Naive thymus-derived CD8-positive, alpha-beta T cell (primary cell): ENCODE results near the gene CASP8AP2. TPM values are rescaled to one million over a fixed set of nuclear protein-coding genes. Genes with fewer than 3 reads are reported as not detected.
"Not testable (repeated sequence)": the region's sequence is repeated elsewhere in the genome, so short reads cannot be mapped to it uniquely, and the experiment has no call there.

Experiments used
- ATAC-seq, 2 donors: fragments of 150-1000 bp; cut with Tn5 transposase in 1 of 2; sonication (Bioruptor Pico), chemical (Tn5 transposase) in 1 of 2; 1 replicate in 1 of 2; 2 replicates in 1 of 2; pipeline ENCODE4 v1.10.0; 2021; ENCODE audit warnings: mild to moderate bottlenecking in 2 of 2, moderate library complexity in 2 of 2
- POLR2A ChIA-PET: fragments of 350-600 bp; sonication (Branson Sonifier 250); formaldehyde crosslinking; loops from one replicate; lab custom pipeline; 2021; ENCODE audit warnings: antibody characterized with exemption; lab: Charles Lee
- DNase-seq, 10 donors: peaks; one replicate each; pipeline versions ENCODE4 v3.0.0 to v3.0.0-alpha.2; 2020 to 2022
- H3K27ac Mint-ChIP-seq, 10 donors: one replicate each; pipeline ENCODE4 v1.8.0; 2020 to 2022; ENCODE audit warnings: mild to moderate bottlenecking in 10 of 10, mixed read lengths in 10 of 10, moderate library complexity in 4 of 10, inconsistent platforms in 1 of 10
- H3K27me3 Mint-ChIP-seq, 5 donors: one replicate each; pipeline ENCODE4 v1.8.0; 2021 to 2022; ENCODE audit warnings: mixed read lengths in 5 of 5
- H3K36me3 Mint-ChIP-seq, 3 donors: one replicate each; pipeline ENCODE4 v1.8.0; 2020 to 2022; ENCODE audit warnings: mixed read lengths in 3 of 3, mild to moderate bottlenecking in 2 of 3, inconsistent platforms in 1 of 3
- H3K4me1 Mint-ChIP-seq, 4 donors: one replicate each; pipeline ENCODE4 v1.8.0; 2021 to 2022; ENCODE audit warnings: mixed read lengths in 4 of 4
- H3K4me3 Mint-ChIP-seq, 10 donors: one replicate each; pipeline ENCODE4 v1.8.0; 2020 to 2022; ENCODE audit warnings: mild to moderate bottlenecking in 10 of 10, mixed read lengths in 10 of 10, moderate library complexity in 6 of 10, inconsistent platforms in 1 of 10
- H3K9me3 Mint-ChIP-seq, 9 donors: one replicate each; pipeline ENCODE4 v1.8.0; 2020 to 2022; ENCODE audit warnings: mixed read lengths in 9 of 9, mild to moderate bottlenecking in 3 of 9, inconsistent platforms in 1 of 9, moderate library complexity in 1 of 9
- polyA plus RNA-seq, 3 donors: library from polyadenylated mRNA; unstranded; fragments of 300-500 nt; fragmentation: Illumina TruSeq; gene quantifications; one replicate each; pipeline ENCODE4 v1.2.3, GENCODE V29; 2021
- total RNA-seq, 8 experiments: library from RNA in 2 of 8; stranded (reverse) in 2 of 8; gene quantifications; one replicate each; pipeline ENCODE4 v1.2.3 and lab custom pipeline; 2021 to 2026

The CASP8AP2 gene
- total and polyA plus RNA-seq, 5 experiments from 2014 or later = 37.7 to 54.4 (median 47.0) TPM

GRCh38 chr6:89794324-89794723 lies 35.4 kb upstream of the CASP8AP2 start:
- Mint-ChIP-seq H3K27me3 (no peaks in the 10 kb centered on the region), H3K4me1 (peaks cover 23 to 29% (median 27%) of the 10 kb centered on the region in 4 donors), H3K27ac (peak overlapping the region; percentile 24 to 83 (median 60)), H3K36me3 (peaks cover 4 to 70% (median 17%) of the 10 kb centered on the region in 3 donors), H3K4me3 (peak overlapping the region; percentile 16 to 85 (median 77)), H3K9me3 (no peaks in the 10 kb centered on the region)
- DNase-seq = peak in 3 of 10 donors; percentile 30 to 63 (median 52)
- POLR2A ChIA-PET = interaction anchor here (0.6 to 1.5 kb wide), 2 partner anchors 10 to 33 kb away, joined by 3 to 11 read pairs; no protein-coding TSS in a partner anchor
- ATAC-seq = peak; percentile 69 to 77

DNA sequence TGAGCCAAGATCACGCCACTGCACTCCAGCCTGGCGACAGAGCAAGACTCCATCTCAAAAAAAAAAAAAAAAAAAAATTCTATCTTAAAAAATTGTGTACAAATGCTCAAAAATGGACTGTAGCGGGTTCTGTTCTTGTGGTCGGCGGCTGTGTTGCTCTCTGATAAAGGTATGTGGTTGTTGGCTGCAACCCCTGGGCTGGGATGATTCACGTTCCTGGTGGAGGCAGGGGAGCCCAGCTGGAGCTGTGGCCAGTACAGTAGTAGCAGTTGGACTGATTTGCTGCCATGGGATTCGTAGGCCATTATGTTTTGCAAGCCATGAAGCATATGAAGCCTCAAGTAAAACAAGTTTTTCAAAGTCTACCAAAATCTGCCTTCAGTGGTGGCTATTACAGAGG lies 32.4 kb upstream of the CASP8AP2 start:
- POLR2A ChIA-PET = no interaction called here
- Mint-ChIP-seq H3K9me3 (no peaks in the 10 kb centered on the region), H3K4me3 (no peak overlapping the region), H3K36me3 (peaks cover 4 to 75% (median 13%) of the 10 kb centered on the region in 3 donors), H3K27ac (no peak overlapping the region), H3K4me1 (peaks cover 26 to 36% (median 30%) of the 10 kb centered on the region in 4 donors), H3K27me3 (no peaks in the 10 kb centered on the region)
- ATAC-seq (no peak), DNase-seq (no peak)

- POLR2A ChIA-PET = no interaction called here
- Mint-ChIP-seq H3K4me1 (peaks cover 15 to 22% (median 17%) of the 10 kb centered on the region in 4 donors), H3K4me3 (no peak overlapping the region), H3K27me3 (no peaks in the 10 kb centered on the region), H3K36me3 (peaks cover 0 to 67% (median 7%) of the 10 kb centered on the region in 3 donors), H3K27ac (peak overlapping the region in 2 of 10 donors; percentile 26 to 30), H3K9me3 (no peaks in the 10 kb centered on the region)
- ATAC-seq = no peak
- no peak for DNase-seq
Observed at GRCh38 chr6:89799096-89799495, 30.6 kb upstream of the CASP8AP2 start.

DNA sequence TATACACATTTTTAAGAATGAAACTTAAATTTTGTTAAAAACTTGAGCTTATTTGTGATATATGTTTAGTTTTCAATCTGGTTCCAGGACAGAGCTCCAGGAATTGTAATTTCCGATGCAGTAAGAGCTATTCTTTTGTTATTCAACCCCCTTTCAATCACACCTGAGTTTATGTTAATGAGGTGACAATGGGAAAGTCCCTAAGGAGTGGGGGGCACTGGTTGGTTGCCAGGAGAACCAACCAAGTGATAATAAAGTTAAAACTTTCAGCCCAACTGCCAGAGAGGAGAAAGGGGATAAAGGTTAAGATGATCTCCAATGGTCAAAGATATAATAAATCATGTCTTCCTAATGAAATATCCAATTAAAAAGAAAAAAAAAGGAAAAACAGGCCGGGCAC lies 29.9 kb upstream of the CASP8AP2 start:
- H3K4me3 Mint-ChIP-seq = no peak overlapping the region
- H3K27ac Mint-ChIP-seq = peak overlapping the region in 4 of 10 donors; percentile 22 to 48 (median 26)
- H3K9me3 Mint-ChIP-seq = no peaks in the 10 kb centered on the region
- H3K4me1 Mint-ChIP-seq = peaks cover 10 to 16% (median 13%) of the 10 kb centered on the region in 4 donors
- DNase-seq = no peak
- POLR2A ChIA-PET = no interaction called here
- peaks cover 0 to 65% (median 6%) of the 10 kb centered on the region in 3 donors for H3K36me3 Mint-ChIP-seq
- no peak for ATAC-seq
- H3K27me3 Mint-ChIP-seq = no peaks in the 10 kb centered on the region

DNA sequence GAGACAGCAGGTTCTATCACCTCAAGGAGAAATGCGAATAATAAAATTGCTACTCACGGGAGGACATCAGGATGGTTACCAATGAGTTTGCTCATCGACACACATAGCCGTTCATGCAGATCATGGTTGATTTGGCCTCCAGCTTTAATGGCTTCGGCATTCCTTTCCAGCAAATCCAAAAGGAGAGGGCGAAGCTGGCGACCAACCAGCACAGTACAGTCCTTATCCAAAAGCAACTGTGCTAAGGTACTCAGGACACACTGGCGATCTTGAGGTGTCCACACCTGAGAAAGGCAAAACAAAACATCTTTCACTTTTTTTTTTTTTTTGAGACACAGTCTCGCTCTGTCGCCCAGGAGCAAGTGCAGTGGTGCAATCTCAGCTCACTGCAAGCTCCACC lies 26.4 kb upstream of the CASP8AP2 start:
- H3K4me3 Mint-ChIP-seq = no peak overlapping the region
- ATAC-seq (no peak), DNase-seq (no peak)
- H3K27ac Mint-ChIP-seq = peak overlapping the region in 2 of 10 donors; percentile 33 to 49
- peaks cover 0 to 45% (median 6%) of the 10 kb centered on the region in 3 donors for H3K36me3 Mint-ChIP-seq
- peaks cover 11 to 28% (median 18%) of the 10 kb centered on the region in 4 donors for H3K4me1 Mint-ChIP-seq
- POLR2A ChIA-PET = interaction anchor here (0.8 kb wide), 1 partner anchor 32 kb away, joined by 3 read pairs; no protein-coding TSS in a partner anchor
- no peaks in the 10 kb centered on the region for H3K9me3 Mint-ChIP-seq
- H3K27me3 Mint-ChIP-seq = no peaks in the 10 kb centered on the region

GRCh38 chr6:89805814-89806371 lies 23.8 kb upstream of the CASP8AP2 start:
- DNase-seq (no peak), ATAC-seq (no peak)
- no peak overlapping the region for H3K4me3 Mint-ChIP-seq
- H3K36me3 Mint-ChIP-seq = peaks cover 0 to 26% (median 4%) of the 10 kb centered on the region in 3 donors
- H3K27ac Mint-ChIP-seq = peak overlapping the region in 5 of 10 donors; percentile 26 to 73 (median 63)
- POLR2A ChIA-PET = no interaction called here
- H3K4me1 Mint-ChIP-seq = peaks cover 9 to 35% (median 28%) of the 10 kb centered on the region in 4 donors
- no peaks in the 10 kb centered on the region for H3K27me3 Mint-ChIP-seq
- H3K9me3 Mint-ChIP-seq = no peaks in the 10 kb centered on the region

DNA sequence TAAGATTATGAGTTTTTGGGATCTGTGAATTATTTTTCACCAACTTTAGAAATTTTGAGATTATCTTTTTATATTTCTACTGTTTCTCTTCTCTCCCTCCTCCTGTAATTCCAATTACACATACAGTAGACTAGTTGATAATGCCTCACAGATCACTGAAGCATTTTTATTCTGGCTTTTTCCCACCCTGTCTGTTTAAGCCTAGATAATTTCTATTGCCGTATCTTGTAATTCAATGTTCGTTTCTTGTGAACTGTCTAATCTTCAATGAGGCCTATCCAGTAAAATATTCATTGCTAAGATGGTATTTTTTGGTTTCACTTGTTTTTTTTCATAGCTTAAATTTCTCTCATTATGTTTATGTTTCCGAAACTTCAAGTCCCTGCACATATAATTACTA lies 22.1 kb upstream of the CASP8AP2 start:
- ATAC-seq (no peak), DNase-seq (no peak)
- H3K27me3 Mint-ChIP-seq = no peaks in the 10 kb centered on the region
- H3K4me3 Mint-ChIP-seq = no peak overlapping the region
- peak overlapping the region in 6 of 10 donors; percentile 6 to 76 (median 36) for H3K27ac Mint-ChIP-seq
- no peaks in the 10 kb centered on the region for H3K9me3 Mint-ChIP-seq
- H3K4me1 Mint-ChIP-seq = peaks cover 9 to 41% (median 29%) of the 10 kb centered on the region in 4 donors
- POLR2A ChIA-PET = no interaction called here
- H3K36me3 Mint-ChIP-seq = peaks cover 0 to 11% (median 2%) of the 10 kb centered on the region in 3 donors

GRCh38 chr6:89813422-89813821 lies 16.3 kb upstream of the CASP8AP2 start:
- H3K27me3 Mint-ChIP-seq, H3K4me3 Mint-ChIP-seq, ATAC-seq, DNase-seq, H3K9me3 Mint-ChIP-seq, H3K36me3 Mint-ChIP-seq: not testable (repeated sequence)
- Mint-ChIP-seq H3K4me1 (peaks cover 14 to 54% (median 41%) of the 10 kb centered on the region in 4 donors), H3K27ac (peak overlapping the region in 1 of 10 donors; percentile 68)
- POLR2A ChIA-PET = interaction anchor here (0.5 to 1.0 kb wide), 3 partner anchors 9 to 681 kb away, joined by 3 to 6 read pairs (median 5); no protein-coding TSS in a partner anchor

DNA sequence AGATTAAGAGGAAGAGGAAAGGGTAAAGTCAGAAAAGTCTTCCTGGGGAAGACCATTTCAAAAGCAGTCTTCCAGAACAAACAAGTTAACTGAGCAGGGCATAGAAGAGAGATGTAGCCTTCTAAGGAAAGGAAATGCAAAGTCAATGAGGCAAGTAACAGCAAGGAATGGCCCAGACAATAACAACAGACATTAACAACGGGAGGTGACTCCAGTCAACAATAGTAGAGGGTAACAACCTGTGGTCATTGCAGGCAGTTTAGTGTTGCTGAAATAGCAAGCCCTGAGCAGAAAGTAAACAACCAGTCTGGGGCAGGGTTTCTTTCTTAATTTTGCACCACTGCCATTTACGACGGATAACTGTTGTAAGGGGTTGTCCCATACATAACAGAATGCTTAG lies 12.2 kb upstream of the CASP8AP2 start:
- no peaks in the 10 kb centered on the region for H3K9me3 Mint-ChIP-seq
- no peak for ATAC-seq
- POLR2A ChIA-PET = interaction anchor here (0.7 kb wide), 1 partner anchor 441 kb away, joined by 3 read pairs; no protein-coding TSS in a partner anchor
- H3K27me3 Mint-ChIP-seq = no peaks in the 10 kb centered on the region
- peak overlapping the region; percentile 26 to 98 (median 92) for H3K4me3 Mint-ChIP-seq
- H3K27ac Mint-ChIP-seq = peak overlapping the region in 9 of 10 donors; percentile 11 to 97 (median 61)
- DNase-seq = no peak
- no peaks in the 10 kb centered on the region for H3K36me3 Mint-ChIP-seq
- H3K4me1 Mint-ChIP-seq = peaks cover 21 to 53% (median 48%) of the 10 kb centered on the region in 4 donors

DNA sequence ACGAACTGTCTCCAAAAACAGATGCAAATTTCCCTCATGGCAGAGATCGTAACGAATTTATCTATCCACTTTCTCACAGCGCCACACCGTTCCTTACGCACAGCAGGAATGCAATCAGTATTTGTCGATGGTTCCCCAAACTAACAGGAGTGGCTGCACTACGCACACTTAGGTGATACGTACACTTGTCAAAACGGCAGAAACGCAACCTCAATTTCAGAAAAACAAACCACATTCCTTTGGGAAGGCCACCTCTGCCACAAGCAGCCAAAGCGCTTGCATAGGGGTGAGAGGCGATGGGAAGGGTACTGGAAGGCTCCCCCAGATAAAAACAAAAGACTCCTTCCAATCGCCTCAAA lies 10.7 kb upstream of the CASP8AP2 start:
- POLR2A ChIA-PET = interaction anchor here (0.8 to 2.4 kb wide), 7 partner anchors 8 to 660 kb away, joined by 3 to 79 read pairs (median 5); partner anchors contain the start of gene CASP8AP2
- peak in 1 of 10 donors; percentile 11 for DNase-seq
- Mint-ChIP-seq H3K4me3 (peak overlapping the region; percentile 90 to 98 (median 94)), H3K27ac (peak overlapping the region; percentile 94 to 99 (median 96)), H3K36me3 (no peaks in the 10 kb centered on the region), H3K27me3 (no peaks in the 10 kb centered on the region), H3K9me3 (no peaks in the 10 kb centered on the region), H3K4me1 (peaks cover 20 to 50% (median 46%) of the 10 kb centered on the region in 4 donors)
- peak; percentile 16 to 24 for ATAC-seq

- Mint-ChIP-seq H3K4me1 (peaks cover 16 to 44% (median 41%) of the 10 kb centered on the region in 4 donors), H3K9me3 (no peaks in the 10 kb centered on the region), H3K4me3 (peak within 1 kb of the TSS; percentile 90 to 98 (median 94)), H3K27ac (peak within 1 kb of the TSS; percentile 94 to 99 (median 96)), H3K36me3 (no peaks in the 10 kb centered on the region), H3K27me3 (no peaks in the 10 kb centered on the region)
- POLR2A ChIA-PET = interaction anchor here (0.7 to 2.4 kb wide), 10 partner anchors 9 to 659 kb away, joined by 3 to 79 read pairs (median 4); partner anchors contain the start of genes CASP8AP2 and LYRM2
- DNase-seq (peak; percentile 73 to 91 (median 87)), ATAC-seq (peak; percentile 93)
Observed at GRCh38 chr6:89819336-89820130, 10.1 kb upstream of the CASP8AP2 start, which contains the start of gene MDN1. MDN1 (minus strand) TSS chr6:89819794; CDS start chr6:89819607, 187 bp downstream.

- Mint-ChIP-seq H3K9me3 (no peaks in the 10 kb centered on the region), H3K27ac (no peak overlapping the region), H3K27me3 (no peaks in the 10 kb centered on the region), H3K4me3 (peak overlapping the region in 3 of 10 donors; percentile 24 to 37 (median 30)), H3K4me1 (peaks cover 8 to 16% (median 15%) of the 10 kb centered on the region in 4 donors), H3K36me3 (no peaks in the 10 kb centered on the region)
- ATAC-seq = no peak
- DNase-seq = no peak
- POLR2A ChIA-PET = interaction anchor here (0.6 to 1.1 kb wide), 2 partner anchors 10 to 747 kb away, joined by 4 to 7 read pairs; no protein-coding TSS in a partner anchor
Observed at GRCh38 chr6:89826029-89826528, 3.6 kb upstream of the CASP8AP2 start.
